OCI-LY7 (cell line): ENCODE data around the gene TBXT. TPM values are rescaled to one million over a fixed set of nuclear protein-coding genes. Genes with fewer than 3 reads are reported as not detected.

Experiments
- BruUV-seq: library from RNA; stranded (reverse); fragments of 400-500 nt; replicated peaks from 2 replicates; lab custom pipeline; 2021; lab: Mats Ljungman, UMichigan
- CTCF ChIA-PET: fragments of 300-600 bp; sonication (Branson Sonifier 250); formaldehyde crosslinking; loops from one replicate; lab custom pipeline; 2022; ENCODE audit warnings: antibody characterized with exemption; ENCODE audit not compliant: unreplicated experiment; lab: Charles Lee
- POLR2A ChIA-PET: fragments of 300-600 bp; sonication (Branson Sonifier 250); formaldehyde crosslinking; loops from one replicate; lab custom pipeline; 2022; ENCODE audit warnings: antibody characterized with exemption; lab: Charles Lee
- DNase-seq: peaks from one replicate; pipeline ENCODE4 v3.0.0-alpha.2; 2015; ENCODE audit warnings: low spot score
- H2AFZ ChIP-seq: fragments of 200-600 bp; sonication (generic), shearing (Covaris generic); 2 replicates; pipeline ENCODE4 v1.6.1; 2014; ENCODE audit warnings: mild to moderate bottlenecking, antibody characterized with exemption, low read length, moderate library complexity
- H3K27ac ChIP-seq: fragments of 200-600 bp; sonication (generic); 2 replicates; pipeline ENCODE4 v1.5.1; 2014; ENCODE audit warnings: mixed run types, low read depth, mild to moderate bottlenecking, moderate library complexity, low read length, inconsistent platforms; ENCODE audit not compliant: poor library complexity, severe bottlenecking
- H3K36me3 ChIP-seq: fragments of 200-600 bp; sonication (generic); 2 replicates; pipeline ENCODE4 v1.6.1; 2014; ENCODE audit warnings: mild to moderate bottlenecking, antibody characterized with exemption, low read length, moderate library complexity, mixed read lengths; ENCODE audit not compliant: insufficient read depth
- H3K4me1 ChIP-seq: fragments of 200-600 bp; sonication (generic); 2 replicates; pipeline ENCODE4 v1.5.1; 2014; ENCODE audit warnings: mild to moderate bottlenecking, low read length; ENCODE audit not compliant: insufficient read depth, poor library complexity, severe bottlenecking
- H3K4me2 ChIP-seq: fragments of 200-600 bp; sonication (generic); 2 replicates; pipeline ENCODE4 v1.6.1; 2014; ENCODE audit warnings: mild to moderate bottlenecking, low read length
- H3K4me3 ChIP-seq: fragments of 200-600 bp; sonication (generic); 2 replicates; pipeline ENCODE4 v1.5.1; 2014; ENCODE audit warnings: mild to moderate bottlenecking, low read depth, low read length; ENCODE audit not compliant: poor library complexity, severe bottlenecking
- H3K79me2 ChIP-seq: fragments of 200-600 bp; sonication (generic); 2 replicates; pipeline ENCODE4 v1.6.1; 2016; ENCODE audit warnings: low read depth, mild to moderate bottlenecking, low read length, moderate library complexity, mixed read lengths; ENCODE audit not compliant: insufficient read depth
- H3K9me2 ChIP-seq: fragments of 200-600 bp; sonication (generic); 2 replicates; pipeline ENCODE4 v1.6.1; 2016; ENCODE audit warnings: mild to moderate bottlenecking, low read length, mixed read lengths; ENCODE audit not compliant: insufficient read depth
- H3K9me3 ChIP-seq: fragments of 200-600 bp; sonication (generic); 2 replicates; pipeline ENCODE4 v1.6.1; 2014; ENCODE audit warnings: mild to moderate bottlenecking, mixed run types, low read length, mixed read lengths
- H4K20me1 ChIP-seq: fragments of 200-600 bp; sonication (generic); 2 replicates; pipeline ENCODE4 v1.6.1; 2014; ENCODE audit warnings: mild to moderate bottlenecking, antibody characterized with exemption, low read length, moderate library complexity, mixed read lengths; ENCODE audit not compliant: insufficient read depth
- CTCF ChIP-seq: fragments of 200-600 bp; sonication (generic); conservative IDR thresholded peaks from 2 replicates; pipeline ENCODE4 v1.5.1; 2014; ENCODE audit warnings: mild to moderate bottlenecking, antibody characterized with exemption, low read length, moderate library complexity, mixed read lengths
- EZH2phosphoT487 ChIP-seq: fragments of 200-600 bp; sonication (generic); IDR thresholded peaks from 2 replicates; pipeline ENCODE4 v1.6.1; 2018; ENCODE audit warnings: low read depth, borderline replicate concordance, mild to moderate bottlenecking, mixed run types, antibody characterized with exemption, low read length, moderate library complexity, mixed read lengths
- intact Hi-C: fragments of 100-400 bp; cut with micrococcal nuclease; formaldehyde crosslinking; loops from one replicate; pipeline ENCODE4 v1.10.0; 2022; ENCODE audit not compliant: unreplicated experiment
- total RNA-seq, 2 experiments: library from RNA; depleted of rRNA in 1 of 2; stranded (reverse); fragments of >200 nt in 1 of 2; shearing (Covaris generic) in 1 of 2; gene quantifications; 2 replicates each; pipeline ENCODE4 v1.2.3, GENCODE V29; 2014 to 2022

The TBXT gene
- total RNA-seq, 2 experiments from 2014 or later, result 1.0 to 5.3 TPM

GRCh38 chr6:166166314-166167257, 1.1 kb downstream of the TBXT start:
- ChIA-PET CTCF (no interaction called here), POLR2A (interaction anchor here (0.7 to 1.0 kb wide), 3 partner anchors 10 to 33 kb away, joined by 3 read pairs; no protein-coding TSS in a partner anchor)

GRCh38 chr6:166165558-166166313, 1.9 kb downstream of the TBXT start:
- Histone ChIP-seq H3K4me1 (peaks cover 11% of the 10 kb centered on the region), H3K79me2 (no peaks in the 10 kb centered on the region), H2AFZ (no peak overlapping the region), H3K9me2 (no peaks in the 10 kb centered on the region), H3K9me3 (no peaks in the 10 kb centered on the region), H3K4me3 (no peak overlapping the region), H3K27ac (no peak overlapping the region), H3K4me2 (no peak overlapping the region), H4K20me1 (no peaks in the 10 kb centered on the region), H3K36me3 (no peaks in the 10 kb centered on the region)
- BruUV-seq, result no TSS peak
- POLR2A ChIA-PET, result interaction anchor here (0.7 to 1.0 kb wide), 3 partner anchors 11 to 34 kb away, joined by 3 read pairs; no protein-coding TSS in a partner anchor
- CTCF ChIA-PET, result no interaction called here
- DNase-seq, result no peak
- intact Hi-C loops, result no loop called here
- TF ChIP-seq EZH2phosphoT487 (no peak), CTCF (no peak)

More at GRCh38 chr6:166166314-166167257, 1.1 kb downstream of the TBXT start:
- intact Hi-C loops, result no loop called here
- Histone ChIP-seq H3K79me2 (no peaks in the 10 kb centered on the region), H3K9me3 (no peaks in the 10 kb centered on the region), H4K20me1 (no peaks in the 10 kb centered on the region), H3K27ac (no peak overlapping the region), H2AFZ (no peak overlapping the region), H3K36me3 (no peaks in the 10 kb centered on the region), H3K4me3 (no peak overlapping the region), H3K4me2 (no peak overlapping the region), H3K9me2 (no peaks in the 10 kb centered on the region), H3K4me1 (peaks cover 11% of the 10 kb centered on the region)
- no TSS peak for BruUV-seq
- TF ChIP-seq EZH2phosphoT487 (no peak), CTCF (no peak)
- no peak for DNase-seq
